Lung (tissue), 12 donors: ENCODE data around the gene LNX2. TPM values are rescaled to one million over a fixed set of nuclear protein-coding genes. Genes with fewer than 3 reads are reported as not detected.
"Not testable (repeated sequence)": the region's sequence is repeated elsewhere in the genome, so short reads cannot be mapped to it uniquely, and the experiment has no call there.

ENCODE experiments used
- ATAC-seq: fragments of 200-7000 bp; cut with Tn5 transposase; one replicate; pipeline ENCODE4 v1.9.1; 2020; ENCODE audit warnings: moderate number of reproducible peaks; ENCODE audit not compliant: insufficient read depth, low FRiP score
- DNase-seq, 3 donors: peaks; one replicate each; pipeline ENCODE4 v3.0.0-alpha.2; 2013 to 2017
- H3K27ac ChIP-seq, 2 donors: one replicate each; pipeline ENCODE4 v1.5.1; 2013; ENCODE audit warnings: mild to moderate bottlenecking in 2 of 2, moderate library complexity in 2 of 2, control low read depth in 1 of 2, inconsistent platforms in 1 of 2, low read depth in 1 of 2, low read length in 1 of 2
- H3K27me3 ChIP-seq, 3 donors: one replicate each; pipeline ENCODE4 v1.5.1; 2013; ENCODE audit warnings: low read length in 2 of 3; ENCODE audit not compliant: control insufficient read depth in 3 of 3, insufficient read depth in 3 of 3
- H3K36me3 ChIP-seq, 4 donors: one replicate each; pipeline ENCODE4 v1.5.1; 2013; ENCODE audit warnings: low read length in 4 of 4, mild to moderate bottlenecking in 1 of 4, moderate library complexity in 1 of 4; ENCODE audit not compliant: control insufficient read depth in 4 of 4, insufficient read depth in 4 of 4
- H3K4me1 ChIP-seq, 5 donors: one replicate each; pipeline ENCODE4 v1.5.1; 2013; ENCODE audit warnings: low read length in 5 of 5, mild to moderate bottlenecking in 2 of 5, moderate library complexity in 1 of 5; ENCODE audit not compliant: control insufficient read depth in 5 of 5, insufficient read depth in 5 of 5
- H3K4me3 ChIP-seq: one replicate; pipeline ENCODE4 v1.5.1; 2013; ENCODE audit warnings: mild to moderate bottlenecking, control low read depth, moderate library complexity
- H3K9ac ChIP-seq, 2 donors: one replicate each; pipeline ENCODE4 v1.5.1; 2013; ENCODE audit warnings: low read length in 2 of 2, control low read depth in 1 of 2; ENCODE audit not compliant: insufficient read depth in 1 of 2
- H3K9me3 ChIP-seq, 4 donors: one replicate each; pipeline ENCODE4 v1.5.1; 2013; ENCODE audit warnings: low read length in 3 of 4, mild to moderate bottlenecking in 1 of 4, moderate library complexity in 1 of 4; ENCODE audit not compliant: control insufficient read depth in 4 of 4, insufficient read depth in 3 of 4
- CTCF ChIP-seq: IDR thresholded peaks from 2 replicates; pipeline ENCODE4 v1.5.1; 2012; ENCODE audit warnings: mild to moderate bottlenecking; ENCODE audit errors: control extremely low read depth, extremely low read depth
- WGBS, 2 donors: extraction: QIAGEN DNeasy Blood & Tissue Kit; methylation state at CpG; one replicate each; pipeline ENCODE4 v1.1.7; 2013; 5-methylcytosine and 5-hydroxymethylcytosine counted together
- polyA plus RNA-seq, 2 donors: library from polyadenylated mRNA; stranded (reverse); fragments of 200-250 nt; gene quantifications; one replicate each; pipeline ENCODE4 v1.2.1, GENCODE V29; 2013
- total RNA-seq, 2 donors: library from RNA; depleted of rRNA in 1 of 2; stranded (reverse); fragments of >200 nt in 1 of 2; gene quantifications; one replicate each; pipeline ENCODE4 v1.2.1, GENCODE V29; 2014 to 2021
- donor health status: control.
- donor health status: control.
- donor health status: Bipolar disorder and iron deficiency.
- donor health status: healthy.
- donor health status: DM: yes; HTN: yes; CAD: no.

Gene LNX2
- total and polyA plus RNA-seq, 4 donors = 12.6 to 49.2 (median 22.3) TPM

- peaks cover 3 to 7% (median 5%) of the 10 kb centered on the region in 4 donors for H3K36me3 ChIP-seq
- peaks cover 0 to 10% (median 0%) of the 10 kb centered on the region in 5 donors for H3K4me1 ChIP-seq
- no peak for TF ChIP-seq CTCF
- no peak overlapping the region for H3K9ac ChIP-seq
- no peak for ATAC-seq
- H3K27me3 ChIP-seq = no peaks in the 10 kb centered on the region
- no peak for DNase-seq
- no peak overlapping the region for H3K4me3 ChIP-seq
- no peaks in the 10 kb centered on the region for H3K9me3 ChIP-seq
- WGBS, 2 donors = 84 to 93% methylated on average over 4 of the region's 4 CpGs
- H3K27ac ChIP-seq = no peak overlapping the region
Measured at GRCh38 chr13:27631156-27631555, 10.8 kb upstream of the LNX2 start.

GRCh38 chr13:27628766-27629165 lies 8.4 kb upstream of the LNX2 start:
- H3K27me3 ChIP-seq, ATAC-seq, H3K4me3 ChIP-seq, H3K4me1 ChIP-seq, H3K27ac ChIP-seq, DNase-seq, H3K9me3 ChIP-seq, H3K9ac ChIP-seq: not testable (repeated sequence)
- 99% methylated on average over 4 of the region's 4 CpGs for WGBS, 2 donors
- H3K36me3 ChIP-seq = peaks cover 5 to 20% (median 11%) of the 10 kb centered on the region in 4 donors

GRCh38 chr13:27628081-27628480 lies 7.8 kb upstream of the LNX2 start:
- ATAC-seq (no peak), DNase-seq (no peak)
- TF ChIP-seq CTCF = no peak
- WGBS, 2 donors = 72 to 78% methylated on average over 4 of the region's 4 CpGs
- no peaks in the 10 kb centered on the region for H3K27me3 ChIP-seq
- peaks cover 5 to 21% (median 12%) of the 10 kb centered on the region in 4 donors for H3K36me3 ChIP-seq
- no peaks in the 10 kb centered on the region for H3K9me3 ChIP-seq
- H3K27ac ChIP-seq = no peak overlapping the region
- H3K4me3 ChIP-seq = no peak overlapping the region
- peaks cover 4 to 10% (median 8%) of the 10 kb centered on the region in 5 donors for H3K4me1 ChIP-seq
- no peak overlapping the region for H3K9ac ChIP-seq

GRCh38 chr13:27627380-27627779 lies 7.1 kb upstream of the LNX2 start:
- no peak for ATAC-seq
- TF ChIP-seq CTCF = no peak
- DNase-seq = no peak
- H3K27me3 ChIP-seq = no peaks in the 10 kb centered on the region
- peaks cover 4 to 15% (median 12%) of the 10 kb centered on the region in 5 donors for H3K4me1 ChIP-seq
- no peak overlapping the region for H3K4me3 ChIP-seq
- no peak overlapping the region for H3K9ac ChIP-seq
- 79 to 89% methylated on average over 3 of the region's 3 CpGs for WGBS, 2 donors
- H3K36me3 ChIP-seq = peaks cover 3 to 22% (median 12%) of the 10 kb centered on the region in 4 donors
- no peaks in the 10 kb centered on the region for H3K9me3 ChIP-seq
- no peak overlapping the region for H3K27ac ChIP-seq
